ENCODE data around the gene MLLT11.
"Not testable (repeated sequence)": the region's sequence is repeated elsewhere in the genome, so short reads cannot be mapped to it uniquely, and the experiment has no call there.

The MLLT11 gene

DNA sequence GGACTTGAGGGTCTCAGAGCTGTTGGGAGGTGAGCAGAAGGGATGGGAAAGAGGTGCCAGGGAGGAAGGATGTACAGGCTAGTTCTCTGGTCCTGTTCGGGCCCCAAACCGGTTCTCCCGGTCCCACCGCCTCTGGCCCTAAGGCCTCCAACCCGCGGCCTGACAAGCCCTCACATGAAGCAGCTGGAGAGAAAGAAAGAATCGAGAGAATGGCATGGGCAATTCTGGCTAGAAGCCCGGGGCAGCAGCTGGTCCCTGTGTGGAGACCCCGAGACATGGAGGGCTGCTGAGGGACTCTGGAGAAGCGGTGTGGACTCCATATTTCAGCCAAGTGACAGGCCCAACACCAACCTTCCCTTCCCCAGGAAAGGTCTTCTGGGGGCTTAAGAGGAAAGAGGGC lies 1.5 kb upstream of the MLLT11 start:
- DNase-seq = peak; percentile 79

DNA sequence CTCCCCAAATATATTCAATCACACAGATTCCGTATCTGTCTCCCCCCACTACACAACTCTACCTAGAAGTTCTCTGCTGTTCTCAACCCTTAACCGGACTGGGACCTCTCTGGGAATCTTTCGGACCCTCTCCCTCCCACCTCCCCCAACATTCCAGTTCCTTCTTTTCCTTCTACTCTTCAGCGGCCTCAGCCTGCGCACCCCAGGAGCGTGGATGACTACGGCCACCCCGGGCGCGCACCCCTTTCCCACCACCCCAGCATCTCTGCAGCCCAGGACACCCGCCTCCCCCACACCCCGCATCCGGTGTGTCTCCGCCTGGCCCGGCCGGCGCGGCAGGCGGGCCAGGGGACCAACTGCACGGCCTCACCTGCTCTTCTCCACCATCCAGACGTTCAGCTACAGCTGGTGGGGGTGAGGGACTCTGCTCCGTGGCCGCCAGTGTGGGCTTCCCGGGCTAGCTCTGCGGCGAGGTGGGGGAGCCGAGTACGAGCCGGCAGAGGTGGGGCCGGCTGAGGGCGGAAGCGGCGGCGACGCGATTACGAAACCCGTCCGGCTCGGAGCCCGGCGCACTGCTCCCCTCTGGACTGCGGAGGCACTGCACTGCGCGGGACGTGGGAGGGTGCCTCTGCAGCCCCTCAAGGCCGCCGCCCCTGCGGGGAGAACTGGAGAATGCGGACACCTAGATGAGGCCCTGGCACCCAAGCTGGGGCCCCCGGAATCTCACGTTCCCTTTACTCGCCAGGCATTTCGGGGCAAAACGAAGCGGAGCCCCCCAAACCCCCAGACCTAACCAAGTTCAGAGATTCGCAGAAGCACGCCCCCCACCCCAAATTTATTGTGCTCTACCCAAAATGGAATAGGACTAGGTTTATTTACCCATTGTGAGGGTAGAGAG lies 839 bp upstream of the MLLT11 start, which contains the start of gene CDC42SE1:
Gene CDC42SE1, minus strand, starts transcription at position 514 of the 898 bp plus-strand sequence. CDS start 3,892 bp downstream, outside the sequence.
- DNase-seq = peak; percentile 92

DNA sequence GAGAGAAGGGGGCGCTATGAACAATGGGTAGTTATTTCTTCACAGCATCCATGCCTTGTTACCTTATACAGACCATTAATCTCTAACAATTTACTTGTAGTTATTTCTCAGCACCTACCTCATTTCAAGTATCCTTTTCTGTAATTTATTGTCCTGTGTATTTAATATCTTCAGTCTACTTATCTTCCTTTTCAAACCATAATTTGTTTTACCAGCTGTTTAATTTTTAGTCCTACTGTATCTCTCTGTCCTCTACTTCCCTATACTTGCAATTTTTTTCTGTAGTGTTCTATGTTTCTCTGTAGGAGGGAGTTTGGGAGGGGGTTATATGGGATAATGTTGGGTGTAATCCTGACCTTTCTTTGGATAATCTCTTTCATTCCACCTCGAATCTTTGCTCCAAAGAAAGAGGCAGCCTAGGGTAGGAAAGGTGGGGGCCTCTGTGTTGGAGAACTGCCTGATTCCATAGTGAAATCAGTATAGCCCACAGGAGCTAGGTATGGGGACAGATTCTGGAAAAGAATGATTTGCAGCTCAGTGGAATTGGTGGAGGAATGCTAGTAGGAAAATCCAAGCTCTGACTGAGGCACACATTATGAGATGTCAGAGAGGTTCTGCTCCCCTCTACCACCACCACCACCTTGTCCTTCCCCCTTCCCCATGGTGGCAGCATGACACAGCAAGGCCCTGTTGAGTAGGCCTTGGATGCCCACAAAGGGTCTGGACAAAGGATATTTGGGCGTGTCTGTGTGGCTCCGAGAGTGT lies 642 bp downstream of the MLLT11 start:
- peak; percentile 33 for DNase-seq

DNA sequence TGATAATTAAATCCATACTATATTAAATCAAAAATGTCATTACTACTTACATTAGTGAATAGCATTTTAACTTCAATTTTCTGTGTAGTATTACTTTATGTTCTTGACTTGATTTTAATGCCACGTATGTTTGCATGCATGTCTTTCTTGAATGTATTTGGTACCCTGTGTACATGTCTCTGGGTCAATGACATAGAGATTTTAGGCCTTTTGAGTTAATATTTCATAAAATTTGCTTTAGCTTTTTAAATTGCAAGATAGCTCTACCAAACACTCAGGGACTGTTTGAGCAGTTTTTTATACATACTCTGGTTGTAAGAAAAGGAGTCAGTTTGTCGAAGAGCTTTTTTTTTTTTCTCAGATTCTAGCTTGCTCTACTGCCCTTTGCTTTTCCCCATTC lies 1.5 kb downstream of the MLLT11 start:
- DNase-seq = no peak

DNA sequence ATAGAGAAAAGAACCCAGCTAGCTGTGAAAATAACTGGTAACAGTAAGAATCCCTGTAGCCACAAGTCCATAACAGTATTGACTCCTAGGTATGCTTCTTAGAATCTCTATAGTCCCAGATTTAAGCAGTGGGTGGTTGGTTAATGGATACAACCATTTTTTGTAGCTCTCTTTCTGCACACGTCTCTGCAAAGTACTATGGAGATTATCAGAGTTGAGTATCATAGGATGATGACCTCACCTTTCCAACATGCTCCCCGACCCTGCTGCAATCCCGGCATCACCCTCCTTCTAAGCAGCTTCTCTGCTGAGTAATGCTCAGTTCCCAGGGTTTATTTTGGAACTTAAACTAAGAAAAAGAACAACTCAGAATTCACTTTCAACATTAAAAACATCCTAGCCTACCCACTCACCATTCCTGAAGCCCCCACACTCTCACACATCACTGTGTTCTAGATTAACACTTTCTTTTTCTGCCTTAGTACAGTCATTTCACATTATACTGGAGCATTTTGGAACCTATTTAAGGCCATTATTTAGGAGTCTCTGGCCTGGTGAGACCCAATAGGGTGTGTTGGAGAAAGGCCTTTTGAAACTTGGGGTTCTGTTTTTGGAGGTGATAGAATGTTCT lies 2.7 kb downstream of the MLLT11 start:
- no peak for DNase-seq

DNA sequence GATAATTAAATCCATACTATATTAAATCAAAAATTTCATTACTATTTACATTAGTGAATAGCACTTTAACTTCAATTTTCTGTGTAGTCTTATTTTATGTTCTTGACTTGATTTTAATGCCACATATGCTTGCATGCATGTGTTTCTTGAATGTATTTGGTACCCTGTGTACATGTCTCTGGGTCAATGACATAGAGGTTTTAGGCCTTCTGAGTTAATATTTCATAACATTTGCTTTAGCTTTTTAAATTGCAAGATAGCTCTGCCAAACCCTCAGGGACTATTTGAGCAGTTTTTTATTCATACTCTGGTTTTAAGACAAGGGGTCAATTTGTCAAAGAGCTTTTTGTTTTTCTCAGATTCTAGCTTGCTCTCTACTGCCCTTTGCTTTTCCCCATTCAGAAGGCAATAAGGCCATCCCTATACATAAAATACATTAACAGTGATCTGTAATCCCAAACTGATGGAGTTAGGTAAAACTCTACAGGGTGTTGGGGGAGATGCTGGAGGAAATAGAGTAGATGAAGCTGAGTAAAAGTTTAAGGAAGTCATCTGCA lies 5.0 kb downstream of the MLLT11 start:
- DNase-seq = no peak

DNA sequence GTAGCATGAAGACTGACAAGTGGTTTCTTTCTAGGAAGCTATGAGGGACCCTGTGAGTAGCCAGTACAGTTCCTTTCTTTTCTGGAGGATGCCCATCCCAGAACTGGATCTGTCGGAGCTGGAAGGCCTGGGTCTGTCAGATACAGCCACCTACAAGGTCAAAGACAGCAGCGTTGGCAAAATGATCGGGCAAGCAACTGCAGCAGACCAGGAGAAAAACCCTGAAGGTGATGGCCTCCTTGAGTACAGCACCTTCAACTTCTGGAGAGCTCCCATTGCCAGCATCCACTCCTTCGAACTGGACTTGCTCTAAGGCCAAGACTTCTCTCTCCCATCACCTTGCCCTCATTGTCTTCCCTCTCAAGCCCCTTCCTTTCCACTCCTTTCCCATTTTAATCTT lies 7.0 kb downstream of the MLLT11 start:
- no peak for DNase-seq

DNA sequence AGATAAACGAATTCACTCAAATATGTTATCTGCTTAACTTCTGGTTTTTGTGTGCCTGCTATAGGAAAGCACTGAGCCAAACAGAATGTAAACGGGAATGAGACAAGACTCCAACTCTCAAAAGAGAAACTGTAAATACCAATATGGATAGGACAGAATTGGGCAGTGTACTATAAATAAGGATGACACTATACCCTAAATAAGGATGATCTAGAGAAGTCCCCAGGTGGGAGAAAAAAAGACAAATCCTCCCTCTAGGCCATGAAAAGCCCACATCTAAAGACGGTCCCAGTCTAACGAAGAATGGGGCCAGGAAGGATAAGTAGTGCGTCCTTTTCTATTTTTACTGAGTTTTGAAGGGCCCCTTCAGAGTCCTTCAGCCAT lies 8.9 kb downstream of the MLLT11 start:
- no peak for DNase-seq

DNA sequence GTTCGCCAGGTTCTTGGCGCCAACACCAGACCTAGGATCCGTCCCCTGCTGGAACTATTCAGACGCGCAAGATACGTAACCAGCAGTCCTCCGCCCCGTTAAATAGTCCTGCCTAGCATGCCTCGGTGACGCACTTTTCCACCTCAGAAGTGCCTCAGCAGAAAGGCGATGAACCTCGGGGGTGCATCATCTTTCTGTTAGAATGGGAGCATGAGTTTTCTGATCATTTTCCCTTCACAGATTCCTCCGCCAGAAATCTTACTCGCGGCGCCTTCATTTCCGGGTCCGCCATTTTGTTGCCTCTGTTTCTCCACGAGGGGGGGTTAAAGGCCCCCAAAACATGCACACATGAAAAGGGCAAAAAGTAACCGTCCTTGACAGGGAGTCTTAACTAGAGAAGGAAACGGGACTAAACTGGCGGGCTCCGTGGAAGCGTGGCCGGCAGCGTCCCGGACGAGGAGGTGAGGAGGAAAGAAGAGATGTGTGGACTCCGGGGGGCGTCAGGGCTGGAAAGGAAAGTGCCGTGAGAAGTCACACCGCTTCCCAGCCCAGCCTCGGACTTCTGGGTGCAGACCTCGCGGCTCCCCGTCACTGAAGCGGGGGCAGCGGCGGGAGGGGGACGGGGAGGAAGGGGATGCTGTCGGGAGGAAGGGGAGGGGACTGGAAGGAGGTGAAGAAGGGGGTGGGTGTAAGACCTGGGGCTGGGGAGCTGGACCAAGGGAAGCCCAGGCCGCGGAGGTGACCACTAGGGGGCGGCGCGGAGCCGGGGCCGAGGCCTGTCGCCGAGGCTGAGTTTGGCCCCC lies 10.5 kb downstream of the MLLT11 start, which contains the start of gene GABPB2:
Gene GABPB2, plus strand, starts transcription at position 288 of the 803 bp plus-strand sequence. CDS start 17,429 bp downstream, outside the sequence.
- peak; percentile 96 for DNase-seq

DNA sequence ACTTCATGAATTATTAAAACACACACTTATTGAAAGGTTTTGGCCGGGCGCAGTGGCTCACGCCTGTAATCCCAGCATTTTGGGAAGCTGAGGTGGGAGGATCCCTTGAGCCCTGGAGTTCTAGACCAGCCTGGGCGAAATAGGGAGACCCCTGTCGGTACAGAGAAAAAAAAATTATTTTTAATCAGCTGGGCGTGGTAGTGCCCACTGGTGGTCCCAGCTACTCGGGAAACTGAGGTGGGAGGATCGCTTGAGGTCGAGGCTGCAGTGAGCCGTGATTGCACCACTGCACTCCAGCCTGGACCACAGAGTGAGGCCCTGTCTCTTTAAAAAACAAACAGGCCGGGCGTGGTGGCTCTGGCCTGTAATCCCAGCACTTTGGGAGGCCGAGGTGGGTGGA lies 12.0 kb downstream of the MLLT11 start:
- DNase-seq = no peak

DNA sequence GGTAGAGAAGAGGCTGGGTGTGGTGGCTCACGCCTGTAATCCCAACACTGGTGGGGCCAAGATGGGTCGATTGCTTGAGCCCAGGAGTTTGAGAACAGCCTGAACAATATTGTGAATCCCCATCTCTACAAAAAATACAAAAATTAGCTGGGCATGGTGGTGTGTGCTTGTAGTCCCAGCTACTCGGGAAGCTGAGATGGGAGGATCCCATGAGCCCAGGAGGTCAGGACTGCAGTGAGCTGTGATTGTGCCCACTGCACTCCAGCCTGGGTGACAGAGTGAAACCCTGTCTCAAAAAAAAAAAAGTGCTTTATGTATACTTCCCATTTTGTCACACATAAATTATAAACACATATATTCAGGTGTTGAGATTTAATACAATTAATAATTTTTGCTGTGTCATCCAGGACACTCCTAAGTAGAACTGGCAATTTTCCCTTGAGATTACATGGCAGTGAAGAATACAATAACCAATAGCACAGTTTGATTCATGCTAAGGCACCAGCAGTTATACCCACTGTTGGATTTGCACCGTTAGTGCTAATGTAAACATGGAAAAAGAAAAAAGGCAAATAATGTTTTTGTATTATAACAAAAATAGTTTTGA lies 25.9 kb downstream of the MLLT11 start:
- DNase-seq = no peak

DNA sequence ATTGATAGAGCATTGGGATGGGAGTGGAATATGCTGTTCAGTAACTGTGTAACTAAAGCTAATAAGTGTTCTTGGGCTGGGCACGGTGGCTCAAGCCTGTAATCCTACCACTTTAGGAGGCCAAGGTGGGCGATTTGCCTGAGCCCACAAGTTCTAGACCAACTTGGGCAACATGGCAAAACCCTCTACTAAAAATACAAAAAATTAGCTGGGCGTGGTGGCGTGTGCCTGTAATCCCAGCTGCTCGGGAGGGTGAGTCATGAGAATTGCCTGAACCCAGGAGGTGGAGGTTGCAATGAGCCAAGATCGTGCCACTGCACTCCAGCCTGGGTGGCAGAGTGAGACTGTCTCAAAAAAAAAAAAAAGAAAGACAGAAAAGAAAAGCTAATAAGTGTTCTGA lies 37.2 kb downstream of the MLLT11 start:
- not testable (repeated sequence) for DNase-seq

DNA sequence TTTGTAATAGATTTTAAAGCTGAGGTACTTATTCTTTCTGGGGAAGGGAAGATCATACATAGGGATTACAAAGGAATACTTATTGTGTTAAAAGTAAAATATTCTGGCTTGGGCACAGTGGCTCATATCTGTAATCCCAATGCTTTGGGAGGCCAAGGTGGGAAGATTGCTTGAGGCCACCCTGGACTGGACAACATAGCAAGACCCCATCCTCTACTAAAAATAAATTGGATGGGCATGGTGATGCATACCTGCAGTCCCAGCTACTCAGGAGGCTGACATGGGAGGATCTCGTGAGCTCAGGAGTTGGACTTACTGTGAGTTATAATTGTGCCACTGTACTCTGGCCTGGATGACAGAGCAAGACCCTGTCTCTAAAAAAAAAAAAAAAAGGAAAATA lies 37.9 kb downstream of the MLLT11 start:
- DNase-seq = no peak

DNA sequence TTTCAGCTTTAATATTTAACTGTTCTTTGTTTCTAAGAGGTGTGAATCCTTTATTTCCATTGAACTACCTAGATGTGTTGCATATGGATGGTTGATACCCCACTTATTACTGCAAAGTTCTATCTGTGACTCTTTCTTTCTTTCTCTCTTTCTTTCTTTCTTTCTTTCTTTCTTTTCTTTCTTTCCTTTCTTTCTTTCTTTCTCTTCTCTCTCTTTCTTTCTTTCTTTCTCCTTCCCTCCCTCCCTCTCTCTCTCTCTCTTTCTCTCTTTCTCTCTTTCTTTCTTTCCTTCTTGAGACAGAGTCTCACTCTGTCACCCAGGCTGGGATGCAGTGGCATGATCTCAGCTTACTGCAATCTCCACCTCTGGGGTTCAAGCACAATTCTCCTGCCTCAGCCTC lies 44.4 kb downstream of the MLLT11 start:
- no peak for DNase-seq

DNA sequence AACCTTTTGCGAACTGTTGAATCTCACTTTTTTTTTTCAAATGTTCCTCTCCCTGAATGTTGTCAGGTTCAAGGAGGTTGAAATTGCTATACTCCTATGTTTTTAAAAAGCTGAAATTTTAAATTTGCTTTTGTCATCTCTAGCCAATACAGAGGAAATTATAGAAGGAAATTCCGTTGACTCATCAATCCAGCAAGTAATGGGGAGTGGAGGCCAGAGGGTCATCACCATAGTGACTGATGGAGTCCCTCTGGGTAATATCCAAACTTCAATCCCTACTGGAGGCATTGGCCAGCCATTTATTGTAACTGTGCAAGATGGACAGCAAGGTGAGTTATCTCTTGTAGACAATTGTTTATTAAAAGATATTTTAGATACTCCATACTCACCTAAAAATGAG lies 46.7 kb downstream of the MLLT11 start:
- DNase-seq = no peak

DNA sequence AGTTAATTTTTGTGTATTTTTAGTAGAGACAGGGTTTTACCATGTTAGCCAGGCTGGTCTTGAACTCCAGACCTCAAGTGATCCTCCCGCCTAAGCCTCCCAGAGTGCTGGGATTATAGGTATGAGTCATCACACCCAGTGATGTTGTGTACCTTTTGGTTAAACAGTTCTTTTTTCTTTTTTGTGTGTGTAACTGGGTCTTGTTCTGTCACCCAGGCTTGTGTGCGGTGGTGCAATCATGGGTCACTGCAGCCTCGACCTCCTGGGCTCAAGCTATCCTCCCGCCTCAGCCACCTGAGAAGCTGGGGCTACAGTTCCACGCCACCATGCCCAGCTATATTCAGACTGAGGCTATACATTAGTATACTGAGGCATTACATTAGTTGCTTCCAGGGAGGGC lies 48.1 kb downstream of the MLLT11 start:
- no peak for DNase-seq

DNA sequence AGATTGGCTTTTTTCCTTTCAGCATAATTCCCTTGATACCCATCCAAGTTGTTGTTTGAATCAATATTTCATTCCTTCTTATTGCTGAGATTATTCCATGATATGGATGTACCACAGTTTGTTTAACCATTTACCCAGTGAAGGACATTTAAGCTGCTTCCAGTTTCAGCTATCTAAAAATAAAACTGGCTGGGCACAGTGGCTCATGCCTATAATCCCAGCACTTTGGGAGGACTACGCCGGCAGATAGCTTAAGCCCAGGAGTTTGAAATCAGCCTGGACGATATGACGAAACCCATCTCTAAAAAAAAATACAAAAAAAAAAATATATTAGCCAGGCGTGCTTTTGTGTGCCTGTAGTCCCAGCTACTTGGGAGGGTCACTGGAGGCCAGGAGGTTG lies 53.7 kb downstream of the MLLT11 start:
- DNase-seq = no peak

Measured in right hindlimb (tissue), 1 donor.